ACHN (cell line): Measurements from ENCODE around the gene SIMC1.
A peak's percentile ranks its signal among the peaks of the same experiment; 100 is the strongest.

Source experiments
- DNase-seq: peaks from one replicate; pipeline ENCODE4 v3.0.0-alpha.2; 2015
- in situ Hi-C: cut with HindIII; loops from 2 replicates; pipeline ENCODE4 v1.10.0; 2017; ENCODE audit warnings: low sequenced_read_pairs, low pct_ligation_motif_present, low pct_unique_long_range_greater_than_20kb

The SIMC1 gene

DNA sequence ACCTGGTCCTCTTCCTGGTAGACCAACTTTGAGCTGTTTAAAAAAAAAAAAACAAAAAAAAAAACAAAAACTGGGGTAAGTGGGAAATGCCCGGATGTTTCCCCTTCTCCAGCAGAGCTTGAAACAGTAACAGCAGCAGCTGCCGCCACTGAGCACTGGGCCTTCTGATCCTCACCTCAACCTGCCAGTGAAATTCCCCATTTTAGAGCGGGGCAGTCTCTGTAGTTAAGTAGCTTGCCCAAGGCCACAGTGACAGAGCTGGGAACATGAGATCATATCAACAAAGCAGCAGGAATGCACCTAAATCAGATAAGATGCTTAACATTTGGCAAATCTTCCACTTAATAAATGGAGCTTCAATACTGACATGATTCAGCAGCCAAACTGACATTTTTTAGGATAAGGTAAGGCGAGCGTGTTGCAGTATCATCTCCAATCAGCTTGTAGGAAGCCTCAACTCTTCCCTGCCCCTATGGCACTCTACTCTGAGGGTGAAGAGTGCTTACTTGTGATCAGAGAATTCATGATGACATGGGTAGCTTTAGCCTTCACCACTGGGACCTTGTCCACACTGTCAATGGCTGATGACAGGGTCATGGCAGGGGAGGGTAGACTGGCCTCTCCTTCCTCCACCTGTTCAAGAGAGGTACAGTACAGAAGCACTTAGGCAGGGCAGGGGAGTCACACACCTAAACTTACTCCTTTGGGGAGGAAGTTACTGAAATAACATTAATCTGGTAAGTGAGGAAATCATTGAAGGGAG is 114.1 kb downstream of the SIMC1 start:
- DNase-seq: no peak
- in situ Hi-C loops: no loop called here

DNA sequence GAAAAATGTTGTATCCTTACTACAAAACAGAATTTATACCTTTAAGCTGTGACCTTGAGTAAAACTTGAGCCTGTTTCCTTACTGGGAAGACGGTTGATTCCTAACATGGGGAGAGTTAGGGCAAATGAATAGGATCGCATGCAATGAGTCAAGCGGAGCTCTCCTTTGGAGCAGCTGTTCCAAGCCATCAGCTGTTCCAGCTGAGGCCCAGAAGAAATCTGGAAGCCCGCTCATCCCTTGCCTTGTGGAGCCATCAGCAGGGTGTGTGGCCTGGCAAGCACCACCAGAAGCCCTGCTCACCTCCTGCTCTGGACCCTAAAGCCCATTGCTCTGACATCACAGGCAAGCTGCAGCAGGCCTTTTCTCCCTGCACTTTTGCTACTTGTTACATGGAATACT is 115.3 kb downstream of the SIMC1 start:
- in situ Hi-C loops: no loop called here
- no peak for DNase-seq

DNA sequence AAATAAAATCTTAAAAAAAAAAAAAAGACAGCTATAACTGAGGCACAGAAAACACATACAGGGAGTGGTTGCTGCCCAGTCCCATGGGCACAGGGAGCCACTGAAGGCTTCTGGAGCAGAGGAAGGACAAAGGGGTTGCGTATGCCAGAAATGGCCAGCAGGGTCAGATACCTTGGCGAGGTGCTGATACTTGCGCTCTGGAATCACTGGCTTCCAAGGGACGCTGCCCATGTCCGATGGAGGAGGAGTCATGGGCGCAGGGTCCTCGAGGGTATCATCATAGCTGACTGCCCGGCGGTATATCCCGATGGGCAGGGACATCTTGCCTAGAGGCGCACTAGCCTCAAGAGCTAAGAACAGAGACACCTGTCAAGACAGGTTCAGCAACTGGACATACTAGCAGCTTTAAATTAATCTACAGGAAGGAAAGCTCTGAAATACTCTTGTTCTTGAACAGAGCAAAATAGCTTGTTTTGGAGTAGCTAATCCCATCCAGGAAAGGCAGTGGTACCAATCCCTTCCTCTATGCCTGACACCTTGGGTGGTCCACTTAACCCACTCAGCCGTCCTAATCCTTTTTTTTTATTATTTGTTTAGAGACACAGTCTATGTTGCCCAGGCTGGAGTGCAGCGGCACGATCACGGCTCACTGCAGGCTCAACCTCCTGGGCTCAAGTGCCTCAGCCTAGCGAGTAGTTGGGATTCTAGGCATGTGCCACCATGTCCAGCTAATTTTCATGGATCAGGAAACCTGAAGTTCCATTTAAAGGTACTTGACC is 117.4 kb downstream of the SIMC1 start:
- in situ Hi-C loops: no loop called here
- no peak for DNase-seq

DNA sequence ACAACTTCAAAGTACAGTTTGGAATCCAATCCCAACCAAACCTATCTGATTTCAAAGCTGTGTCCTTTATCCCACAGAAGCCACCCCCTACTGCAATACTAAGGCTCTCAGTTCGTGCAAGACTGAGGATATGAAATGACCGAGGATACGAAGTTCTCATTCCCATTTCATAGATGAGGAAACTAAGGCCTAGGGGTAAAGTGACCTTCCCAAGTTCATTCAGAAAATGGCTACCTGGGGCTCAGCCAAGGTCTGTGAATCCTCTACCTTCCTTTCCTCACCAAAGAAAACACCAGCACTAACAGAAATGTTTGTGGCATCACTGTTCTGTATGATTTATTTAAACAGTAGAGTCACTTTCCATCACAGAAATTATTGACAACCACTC is 117.9 kb downstream of the SIMC1 start:
- in situ Hi-C loops: no loop called here
- DNase-seq: no peak

DNA sequence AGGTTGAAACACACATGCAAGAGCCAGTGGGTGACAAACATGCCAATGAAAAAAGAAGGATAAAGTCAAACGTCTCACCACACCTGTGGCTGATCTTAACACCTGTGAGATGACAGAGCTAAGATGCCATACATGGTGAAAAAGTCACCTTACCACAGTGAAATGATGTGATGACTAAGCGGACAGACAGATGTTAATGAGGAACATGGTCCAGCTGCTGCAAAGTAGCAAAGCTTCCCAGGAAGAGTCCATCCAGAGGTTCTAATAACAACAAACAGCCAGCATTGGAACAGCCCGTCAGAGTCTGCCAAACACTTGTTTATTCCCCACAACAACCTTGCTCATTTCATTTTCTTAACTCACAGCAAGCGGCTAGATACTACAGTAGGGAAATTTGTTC is 121.4 kb downstream of the SIMC1 start:
- no peak for DNase-seq
- in situ Hi-C loops: no loop called here

DNA sequence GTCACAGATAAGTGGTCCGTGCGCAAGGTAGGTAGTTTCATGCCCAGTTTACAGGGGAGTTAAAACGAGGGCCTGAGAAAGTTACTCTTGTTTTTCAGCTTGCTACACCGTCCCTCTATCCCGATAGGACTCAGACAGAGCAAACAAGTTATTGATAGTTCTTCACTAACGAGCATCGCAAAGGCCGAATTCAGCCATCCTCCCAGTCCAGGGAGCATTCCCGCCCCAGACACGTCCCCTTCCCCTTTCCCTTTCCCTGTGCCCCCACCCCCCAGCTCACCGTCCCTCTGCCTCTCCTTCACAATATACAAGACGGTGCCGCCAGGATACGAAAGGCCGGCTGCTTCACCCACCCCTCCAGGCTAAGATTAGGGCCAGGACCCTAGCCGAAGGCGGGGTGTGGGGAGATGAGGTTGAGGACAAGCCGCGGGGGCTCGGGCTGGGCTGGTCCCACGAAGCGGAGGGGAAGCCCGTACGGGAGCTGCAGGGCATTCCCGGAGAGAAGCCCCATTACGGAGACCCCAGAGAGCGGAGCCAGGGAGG is 122.7 kb downstream of the SIMC1 start:
- in situ Hi-C loops: no loop called here

DNA sequence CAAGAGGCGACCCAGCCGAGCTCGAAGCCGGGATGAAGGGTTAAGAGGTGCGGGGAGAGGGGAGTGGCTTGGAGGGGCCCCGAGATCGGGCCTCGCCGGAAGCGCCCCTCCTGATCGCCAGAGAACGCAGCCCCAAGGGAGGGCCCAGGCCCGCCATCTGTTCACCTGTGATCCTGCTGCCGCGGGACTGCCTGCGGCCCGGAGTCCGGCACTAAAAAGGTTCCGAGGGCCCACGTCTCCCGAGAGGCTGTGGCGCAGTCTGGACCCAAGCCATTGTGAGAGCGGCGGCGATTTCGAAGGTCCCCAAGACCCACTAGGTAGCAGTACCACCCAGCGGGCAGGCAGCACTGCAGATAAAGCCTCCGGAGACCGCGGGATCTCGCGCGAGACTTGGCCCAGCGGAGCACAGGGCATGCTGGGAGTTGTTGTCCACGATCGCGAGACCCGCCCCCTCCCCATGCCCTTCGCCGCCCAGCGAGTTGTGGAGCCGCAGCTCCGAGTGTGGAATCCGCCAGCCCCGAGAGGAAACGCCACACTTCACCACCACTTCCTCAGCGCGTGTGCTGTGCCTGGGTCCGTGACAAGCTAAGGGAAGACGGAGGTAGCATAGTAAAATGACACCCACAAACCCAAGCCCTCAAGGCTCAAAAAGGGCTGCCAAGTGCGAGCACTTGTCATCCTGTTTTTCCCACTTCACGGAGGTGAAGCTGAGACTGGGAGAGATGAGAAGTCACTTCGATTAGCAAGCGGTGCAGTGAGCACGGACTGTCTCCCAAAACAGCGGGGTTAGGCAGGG is 123.4 kb downstream of the SIMC1 start, which contains the start of gene KIAA1191:
Gene KIAA1191 (minus strand): TSS at position 328 of the 796 bp plus-strand sequence. CDS start 2,256 bp downstream, outside the sequence.
- peak; percentile 88 for DNase-seq
- in situ Hi-C loops: no loop called here

More for the DNA sequence above, 122.7 kb downstream of the SIMC1 start:
- peak; percentile 6 for DNase-seq

DNA sequence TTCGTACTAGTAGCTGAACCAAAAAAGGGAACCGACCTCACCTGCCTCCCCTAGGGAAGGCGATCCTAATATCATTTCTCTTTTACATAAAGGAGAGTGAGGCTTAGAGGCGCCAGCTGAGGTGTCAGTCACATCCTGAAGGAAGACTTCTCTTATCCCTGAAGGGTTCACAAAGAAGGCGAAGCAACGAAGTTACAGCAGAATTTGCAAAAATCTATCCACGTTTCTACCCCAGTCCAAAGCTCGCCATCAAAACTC is 123.9 kb downstream of the SIMC1 start:
- DNase-seq: no peak
- in situ Hi-C loops: no loop called here

DNA sequence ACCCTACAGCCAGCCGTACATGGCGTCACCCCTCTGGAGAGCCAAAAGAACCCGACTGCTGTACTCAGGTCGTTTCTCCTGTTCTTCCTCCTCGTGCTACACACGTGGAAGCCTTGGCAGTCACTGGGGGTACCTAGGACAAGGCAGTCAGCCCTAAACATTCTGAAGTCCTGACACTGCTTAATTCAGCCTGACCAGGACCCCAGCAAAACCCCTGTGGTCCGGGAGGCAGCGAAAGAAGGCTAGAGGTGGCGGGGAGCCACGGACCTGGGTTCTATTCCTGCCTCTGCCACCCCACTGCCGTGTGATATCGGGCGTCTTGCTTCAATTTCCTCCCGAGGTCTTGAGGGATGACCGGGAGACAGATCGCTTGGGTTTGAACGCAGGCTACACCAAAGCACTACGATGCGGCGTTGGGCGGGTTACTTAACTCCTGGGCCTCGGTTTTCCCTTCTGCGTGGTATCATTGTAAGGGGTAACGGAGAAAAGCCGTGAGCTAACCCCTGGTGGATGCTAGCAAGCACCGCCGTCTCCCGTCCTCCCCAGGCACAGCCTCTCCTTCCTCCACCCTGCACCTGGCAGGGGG is 126.6 kb downstream of the SIMC1 start:
- DNase-seq: no peak
- in situ Hi-C loops: no loop called here

DNA sequence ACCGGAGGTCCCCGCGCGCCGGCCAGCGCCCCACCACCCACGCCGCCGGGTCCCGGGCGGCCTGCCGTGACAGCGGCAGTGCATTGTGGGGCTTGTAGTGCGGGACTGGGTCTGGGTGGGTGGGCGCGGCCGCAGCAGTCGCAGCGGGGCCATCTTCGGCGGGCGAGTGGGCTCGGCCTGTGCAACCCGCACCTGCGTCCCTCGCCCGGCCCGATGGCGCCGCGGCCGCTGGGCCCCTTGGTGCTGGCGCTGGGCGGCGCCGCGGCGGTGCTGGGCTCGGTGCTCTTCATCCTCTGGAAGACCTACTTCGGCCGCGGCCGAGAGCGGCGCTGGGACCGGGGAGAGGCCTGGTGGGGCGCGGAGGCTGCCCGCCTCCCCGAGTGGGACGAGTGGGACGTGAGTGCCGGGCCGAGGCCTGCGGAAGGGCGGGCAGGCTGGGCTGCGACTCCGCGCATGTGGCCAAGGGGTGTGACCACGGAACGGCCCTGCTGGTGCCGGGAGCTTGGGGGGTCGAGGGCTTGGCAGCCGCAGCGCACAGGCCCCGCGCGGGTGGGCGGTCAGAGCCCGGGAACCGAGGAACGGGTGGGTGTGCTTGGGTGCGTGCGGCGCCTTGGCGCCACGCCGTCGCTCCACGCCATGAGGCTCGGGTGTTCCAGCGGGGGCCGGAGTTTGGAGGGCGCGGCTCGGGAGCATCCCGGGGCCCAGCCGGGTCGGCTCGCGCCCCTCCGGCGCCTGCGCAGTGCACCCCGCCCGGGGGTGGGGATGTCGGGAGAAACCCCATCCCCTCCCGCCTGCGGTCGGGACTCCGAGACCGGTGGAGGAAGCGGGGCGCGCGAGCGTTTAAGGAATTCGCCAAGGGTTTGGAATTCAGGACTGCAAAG is 127.4 kb downstream of the SIMC1 start, which contains the start of gene ARL10:
Gene ARL10 (plus strand): TSS at position 137 of the 881 bp plus-strand sequence. CDS start 77 bp downstream, at position 214.
- in situ Hi-C loops: no loop called here
- peak; percentile 12 for DNase-seq

DNA sequence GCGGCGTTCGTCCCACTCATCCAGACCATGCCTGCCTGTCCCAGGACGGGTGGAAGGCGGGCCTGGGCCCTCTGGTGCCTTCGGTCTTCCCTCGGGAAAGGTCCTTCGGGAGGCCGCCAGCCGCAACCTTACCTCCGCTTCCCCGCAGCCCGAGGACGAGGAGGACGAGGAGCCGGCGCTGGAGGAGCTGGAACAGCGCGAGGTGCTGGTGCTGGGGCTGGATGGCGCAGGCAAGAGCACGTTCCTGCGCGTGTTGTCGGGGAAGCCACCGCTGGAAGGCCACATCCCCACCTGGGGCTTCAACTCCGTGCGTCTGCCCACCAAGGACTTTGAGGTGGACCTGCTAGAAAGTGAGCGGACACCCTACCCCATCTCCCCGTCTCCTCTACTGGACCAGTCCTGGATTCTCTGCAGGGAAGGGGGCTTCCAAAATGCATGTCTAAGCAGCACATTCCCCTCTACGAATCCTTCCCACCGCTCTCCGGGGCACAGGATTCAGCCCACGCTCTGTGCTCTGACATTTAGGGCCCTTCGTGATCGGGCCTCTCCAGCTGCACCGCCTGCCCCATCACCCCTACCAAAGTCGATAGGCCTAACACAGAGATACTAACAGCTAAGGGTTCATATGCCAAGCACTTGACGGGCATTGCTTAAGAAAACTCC is 128.1 kb downstream of the SIMC1 start:
- DNase-seq: no peak
- in situ Hi-C loops: no loop called here

DNA sequence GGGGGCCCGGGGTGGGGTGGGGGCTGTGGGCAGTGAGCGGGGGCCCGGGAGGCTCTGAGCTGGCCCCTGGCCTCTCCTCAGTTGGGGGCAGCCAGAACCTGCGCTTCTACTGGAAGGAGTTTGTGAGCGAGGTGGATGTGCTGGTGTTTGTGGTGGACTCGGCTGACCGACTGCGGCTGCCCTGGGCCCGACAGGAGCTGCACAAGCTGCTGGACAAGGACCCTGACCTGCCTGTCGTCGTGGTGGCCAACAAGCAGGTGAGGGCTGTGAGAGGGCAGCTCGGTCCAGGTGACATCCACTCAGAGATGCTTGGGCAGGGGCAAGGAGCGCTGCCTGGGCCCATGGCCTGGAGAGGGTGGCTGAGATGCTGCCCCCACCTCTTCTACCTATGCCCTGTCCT is 130.5 kb downstream of the SIMC1 start:
- in situ Hi-C loops: no loop called here
- no peak for DNase-seq

DNA sequence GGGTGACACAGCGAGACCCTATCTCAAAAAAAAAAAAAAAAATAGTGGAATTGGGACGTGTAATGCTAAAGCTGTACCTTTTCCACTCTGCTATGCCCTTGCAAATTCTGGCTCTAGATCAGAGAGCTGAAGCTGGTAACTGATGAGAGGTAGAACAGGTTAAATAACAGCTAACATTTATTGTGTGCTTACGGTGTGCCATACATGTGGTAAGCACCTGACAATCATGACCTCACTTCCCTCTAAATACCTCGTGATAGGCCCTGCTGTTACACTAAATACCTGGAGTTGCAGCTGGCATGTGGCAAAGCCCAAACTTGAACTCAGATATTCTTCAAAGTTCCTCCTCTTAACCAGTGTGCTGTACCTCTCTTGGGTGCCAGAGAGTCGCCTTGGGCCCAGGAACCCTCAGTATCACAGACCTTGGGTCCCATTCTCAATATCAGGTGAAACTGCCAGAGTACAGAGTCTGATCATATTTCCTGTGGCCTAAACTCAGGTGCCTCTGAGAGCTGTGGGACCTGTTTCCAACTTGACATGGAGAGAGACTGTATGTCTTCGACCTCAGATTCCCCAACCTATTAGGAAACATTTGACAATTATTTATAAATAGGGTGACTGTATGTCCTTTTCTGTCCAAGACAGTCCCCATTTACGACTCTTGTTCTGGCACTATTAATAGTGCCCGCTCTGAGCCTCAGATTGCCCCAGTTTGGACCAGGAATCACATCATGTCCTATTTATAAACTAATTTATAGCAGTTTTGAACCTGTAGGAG is 131.9 kb downstream of the SIMC1 start:
- in situ Hi-C loops: no loop called here

DNA sequence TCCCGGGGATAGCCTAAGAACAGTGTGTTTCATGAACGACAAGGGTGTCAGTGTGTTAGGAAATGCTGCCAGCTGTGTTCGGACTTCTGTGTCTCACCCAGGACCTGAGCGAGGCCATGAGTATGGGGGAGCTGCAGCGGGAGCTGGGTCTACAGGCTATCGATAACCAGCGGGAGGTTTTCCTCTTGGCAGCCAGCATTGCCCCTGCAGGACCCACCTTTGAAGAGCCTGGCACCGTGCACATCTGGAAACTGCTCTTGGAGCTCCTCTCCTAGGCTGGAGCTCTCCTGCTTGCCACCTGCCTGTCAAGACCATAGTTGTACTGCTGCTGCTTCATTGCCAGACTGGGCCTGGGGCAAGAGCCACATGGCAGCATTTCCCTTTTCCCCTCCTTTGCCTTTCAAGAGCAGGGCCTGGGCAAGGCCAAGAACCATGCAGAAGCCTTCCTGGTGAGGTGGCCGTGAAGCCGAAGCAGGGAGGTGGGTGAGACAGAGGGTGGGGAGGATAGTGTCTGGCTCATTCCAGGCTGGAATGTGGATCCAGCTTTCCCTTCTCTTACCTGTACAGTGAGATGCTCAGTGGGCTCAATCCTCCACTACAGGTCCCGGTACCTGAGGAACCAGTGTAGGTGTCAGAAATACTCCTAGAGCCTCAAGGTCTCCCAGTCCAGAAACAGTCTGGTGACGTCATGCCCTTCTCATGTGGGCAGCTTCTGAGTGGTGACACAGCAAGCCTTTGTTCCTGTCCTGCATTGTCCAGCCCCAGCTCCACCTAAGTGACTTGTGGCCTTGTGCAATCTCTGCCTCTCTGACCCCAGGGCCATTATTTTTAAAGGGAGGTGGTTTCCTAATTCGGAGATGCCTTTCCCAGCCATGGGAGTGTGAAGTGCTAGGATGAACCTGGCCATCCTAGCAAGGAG is 133.7 kb downstream of the SIMC1 start:
- DNase-seq: no peak
- in situ Hi-C loops: no loop called here

More for the DNA sequence above, 131.9 kb downstream of the SIMC1 start:
- DNase-seq: no peak

DNA sequence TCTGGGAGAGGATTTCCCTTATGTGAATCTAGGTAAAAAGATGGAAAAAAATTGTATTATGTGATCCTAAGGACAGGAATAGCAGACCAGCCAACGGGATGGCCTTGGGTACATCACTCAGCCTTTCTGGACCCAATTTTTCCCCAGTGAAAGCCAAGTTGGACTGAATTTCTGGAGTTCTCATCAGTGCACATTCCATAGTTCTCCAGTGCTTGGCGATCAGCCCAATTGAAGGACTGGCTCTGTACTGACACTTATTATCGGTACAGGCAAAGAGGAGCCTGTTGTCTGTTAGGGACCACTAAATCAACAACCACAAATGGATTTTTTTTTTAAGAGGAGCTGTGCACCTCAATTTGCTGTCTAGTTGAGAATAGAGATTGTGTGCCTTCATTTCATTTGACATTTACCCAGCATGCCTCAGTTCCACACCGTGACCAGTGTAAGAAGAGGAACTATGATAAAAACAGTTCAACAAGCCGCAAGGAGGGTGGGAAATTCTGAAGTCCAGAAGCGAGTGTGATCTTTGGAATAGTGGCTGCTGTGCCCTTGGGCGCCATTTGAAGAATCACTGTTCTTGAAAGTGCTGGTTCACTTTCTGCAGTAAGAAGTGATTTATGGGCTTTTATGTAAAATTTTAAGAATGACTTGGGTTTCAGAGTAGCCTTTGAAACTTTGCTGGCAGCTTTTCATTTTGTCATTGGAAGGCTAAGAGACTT is 135.0 kb downstream of the SIMC1 start:
- DNase-seq: no peak
- in situ Hi-C loops: no loop called here
